Neural cell (in vitro differentiated cells): ENCODE results near the gene DLK1. TPM values are rescaled to one million over a fixed set of nuclear protein-coding genes. Genes with fewer than 3 reads are reported as not detected.

ENCODE experiments used
- H2AFZ ChIP-seq: fragments of 200-600, 300-800 bp; sonication (generic), shearing (Covaris generic); 2 replicates; pipeline ENCODE4 v1.6.0; 2014; ENCODE audit warnings: low read depth, mild to moderate bottlenecking, antibody characterized with exemption, low read length, moderate library complexity
- H3F3A ChIP-seq: fragments of 200-600 bp; shearing (Covaris generic); 2 replicates; pipeline ENCODE4 v1.6.1; 2016; ENCODE audit warnings: mild to moderate bottlenecking, moderate library complexity, mixed read lengths, antibody characterized with exemption, low read length; ENCODE audit not compliant: insufficient read depth, poor library complexity, severe bottlenecking
- H3K27ac ChIP-seq: fragments of 200-600, 300-800 bp; sonication (generic), shearing (Covaris generic); 2 replicates; pipeline ENCODE4 v1.5.1; 2014; ENCODE audit warnings: mild to moderate bottlenecking, low read length, moderate library complexity
- H3K27me3 ChIP-seq: fragments of 300-800, 200-600 bp; sonication (generic), shearing (Covaris generic); 2 replicates; pipeline ENCODE4 v1.6.0; 2014; ENCODE audit warnings: mild to moderate bottlenecking, low read depth, low read length, moderate library complexity; ENCODE audit not compliant: insufficient read depth
- H3K36me3 ChIP-seq: fragments of 300-800, 200-600 bp; sonication (generic), shearing (Covaris generic); 2 replicates; pipeline ENCODE4 v1.5.1; 2014; ENCODE audit warnings: mild to moderate bottlenecking, antibody characterized with exemption, low read length, moderate library complexity; ENCODE audit not compliant: insufficient read depth
- H3K4me2 ChIP-seq: fragments of 300-800, 200-600 bp; sonication (generic), shearing (Covaris generic); 2 replicates; pipeline ENCODE4 v1.6.0; 2014; ENCODE audit warnings: mild to moderate bottlenecking, low read length
- H3K4me3 ChIP-seq: fragments of 300-800, 200-600 bp; sonication (generic), shearing (Covaris generic); 2 replicates; pipeline ENCODE4 v1.5.1; 2014; ENCODE audit warnings: mild to moderate bottlenecking, low read length, moderate library complexity
- H3K79me2 ChIP-seq: fragments of 200-600 bp; shearing (Covaris generic); replicated peaks from 2 replicates; pipeline ENCODE4 v1.6.0; 2014; ENCODE audit warnings: mild to moderate bottlenecking, low read length, moderate library complexity; ENCODE audit not compliant: insufficient read depth
- H3K9ac ChIP-seq: fragments of 300-800, 200-600 bp; sonication (generic), shearing (Covaris generic); 2 replicates; pipeline ENCODE4 v1.6.1; 2016; ENCODE audit warnings: mild to moderate bottlenecking, low read length, mixed read lengths
- H3K9me2 ChIP-seq: fragments of 200-600 bp; shearing (Covaris generic); 2 replicates; pipeline ENCODE4 v1.6.1; 2016; ENCODE audit warnings: mild to moderate bottlenecking, low read length, mixed read lengths; ENCODE audit not compliant: insufficient read depth
- H3K9me3 ChIP-seq: fragments of 200-600, 300-800 bp; sonication (generic), shearing (Covaris generic); 2 replicates; pipeline ENCODE4 v1.6.1; 2016; ENCODE audit warnings: mild to moderate bottlenecking, mixed run types, low read length, moderate library complexity, mixed read lengths
- H4K20me1 ChIP-seq: fragments of 200-600 bp; shearing (Covaris generic); 2 replicates; pipeline ENCODE4 v1.6.1; 2016; ENCODE audit warnings: mild to moderate bottlenecking, mixed run types; ENCODE audit not compliant: insufficient read depth
- CTCF ChIP-seq: fragments of 450-650 bp; IDR thresholded peaks from 2 replicates; pipeline ENCODE4 v1.5.1; 2014; ENCODE audit warnings: antibody characterized with exemption, mild to moderate bottlenecking, moderate library complexity; ENCODE audit not compliant: poor library complexity, severe bottlenecking
- EP300 ChIP-seq: fragments of 450-650 bp; conservative IDR thresholded peaks from 2 replicates; pipeline ENCODE4 v1.6.1; 2014; ENCODE audit warnings: antibody characterized with exemption, mild to moderate bottlenecking, moderate library complexity; ENCODE audit not compliant: poor library complexity, severe bottlenecking
- EZH2 ChIP-seq: fragments of 200-600, 300-800 bp; shearing (Covaris generic), sonication (generic); IDR thresholded peaks from 2 replicates; pipeline ENCODE4 v1.6.1; 2014; ENCODE audit warnings: antibody characterized with exemption, low read length, borderline replicate concordance, mild to moderate bottlenecking; ENCODE audit not compliant: insufficient read depth, poor library complexity, severe bottlenecking
- MXI1 ChIP-seq: fragments of 450-650 bp; conservative IDR thresholded peaks from 2 replicates; pipeline ENCODE4 v1.6.1; 2014; ENCODE audit warnings: antibody characterized with exemption, mild to moderate bottlenecking; ENCODE audit not compliant: poor library complexity, severe bottlenecking
- POLR2AphosphoS5 ChIP-seq: IDR thresholded peaks from 2 replicates; pipeline ENCODE4 v1.6.1; 2012
- RAD21 ChIP-seq: fragments of 450-650 bp; conservative IDR thresholded peaks from 2 replicates; pipeline ENCODE4 v1.6.1; 2014; ENCODE audit warnings: antibody characterized with exemption, mild to moderate bottlenecking, moderate library complexity
- REST ChIP-seq: IDR thresholded peaks from 2 replicates; pipeline ENCODE4 v1.6.1; 2012; ENCODE audit warnings: borderline replicate concordance
- SMC3 ChIP-seq: fragments of 450-650 bp; conservative IDR thresholded peaks from 2 replicates; pipeline ENCODE4 v1.6.1; 2014; ENCODE audit warnings: antibody characterized with exemption, mild to moderate bottlenecking, moderate library complexity; ENCODE audit not compliant: poor library complexity
- TAF1 ChIP-seq: IDR thresholded peaks from 2 replicates; pipeline ENCODE4 v1.6.1; 2012; ENCODE audit warnings: low read depth
- polyA plus RNA-seq: library from polyadenylated mRNA; depleted of rRNA; stranded (reverse); fragments of >200 nt; gene quantifications from 2 replicates; pipeline ENCODE4 v1.2.3, GENCODE V29; 2014

The DLK1 gene
- polyA plus RNA-seq, 1 donor from 2014 or later, result 6.8 TPM

- no peaks in the 10 kb centered on the region for H4K20me1 ChIP-seq
- H3K9me2 ChIP-seq, result no peaks in the 10 kb centered on the region
- H2AFZ ChIP-seq, result no peak overlapping the region
- H3K79me2 ChIP-seq, result no peaks in the 10 kb centered on the region
- no peaks in the 10 kb centered on the region for H3K36me3 ChIP-seq
- H3K27ac ChIP-seq, result no peak overlapping the region
- TF ChIP-seq POLR2AphosphoS5, result no peak
- TF ChIP-seq CTCF, result no peak
- TF ChIP-seq RAD21, result no peak
- no peaks in the 10 kb centered on the region for H3K27me3 ChIP-seq
- no peaks in the 10 kb centered on the region for H3F3A ChIP-seq
- no peak overlapping the region for H3K4me3 ChIP-seq
- no peak overlapping the region for H3K4me2 ChIP-seq
- no peak overlapping the region for H3K9ac ChIP-seq
- H3K9me3 ChIP-seq, result no peaks in the 10 kb centered on the region
Observed at GRCh38 chr14:100679707-100680438, 46.8 kb upstream of the DLK1 start.

- Histone ChIP-seq H3K9me2 (no peaks in the 10 kb centered on the region), H3K4me3 (no peak overlapping the region), H3K9me3 (no peaks in the 10 kb centered on the region), H3K36me3 (no peaks in the 10 kb centered on the region), H3K9ac (peak overlapping the region; percentile 1), H3K27ac (no peak overlapping the region), H3K27me3 (no peaks in the 10 kb centered on the region), H3K4me2 (no peak overlapping the region), H3F3A (no peaks in the 10 kb centered on the region), H4K20me1 (no peaks in the 10 kb centered on the region), H2AFZ (no peak overlapping the region), H3K79me2 (no peaks in the 10 kb centered on the region)
- TF ChIP-seq EP300 (no peak), POLR2AphosphoS5 (no peak), CTCF (no peak), REST (no peak), RAD21 (no peak), TAF1 (no peak), MXI1 (no peak), EZH2 (no peak), SMC3 (no peak)
Observed at GRCh38 chr14:100680439-100681051, 46.1 kb upstream of the DLK1 start.
